22Rv1 (cell line): ENCODE measurements around the gene PSMC3.

Experiments
- ZFX ChIP-seq: fragments of 450-650 bp; IDR thresholded peaks from 2 replicates; pipeline ENCODE4 v1.6.1; 2017; ENCODE audit warnings: antibody characterized with exemption, borderline replicate concordance
- TF ChIP-seq, protein P1 (sequence below): fragments of 450-650 bp; IDR thresholded peaks from 2 replicates; pipeline ENCODE4 v1.5.1; 2017; ENCODE audit warnings: mild to moderate bottlenecking

- TF ChIP-seq, protein P1, sequence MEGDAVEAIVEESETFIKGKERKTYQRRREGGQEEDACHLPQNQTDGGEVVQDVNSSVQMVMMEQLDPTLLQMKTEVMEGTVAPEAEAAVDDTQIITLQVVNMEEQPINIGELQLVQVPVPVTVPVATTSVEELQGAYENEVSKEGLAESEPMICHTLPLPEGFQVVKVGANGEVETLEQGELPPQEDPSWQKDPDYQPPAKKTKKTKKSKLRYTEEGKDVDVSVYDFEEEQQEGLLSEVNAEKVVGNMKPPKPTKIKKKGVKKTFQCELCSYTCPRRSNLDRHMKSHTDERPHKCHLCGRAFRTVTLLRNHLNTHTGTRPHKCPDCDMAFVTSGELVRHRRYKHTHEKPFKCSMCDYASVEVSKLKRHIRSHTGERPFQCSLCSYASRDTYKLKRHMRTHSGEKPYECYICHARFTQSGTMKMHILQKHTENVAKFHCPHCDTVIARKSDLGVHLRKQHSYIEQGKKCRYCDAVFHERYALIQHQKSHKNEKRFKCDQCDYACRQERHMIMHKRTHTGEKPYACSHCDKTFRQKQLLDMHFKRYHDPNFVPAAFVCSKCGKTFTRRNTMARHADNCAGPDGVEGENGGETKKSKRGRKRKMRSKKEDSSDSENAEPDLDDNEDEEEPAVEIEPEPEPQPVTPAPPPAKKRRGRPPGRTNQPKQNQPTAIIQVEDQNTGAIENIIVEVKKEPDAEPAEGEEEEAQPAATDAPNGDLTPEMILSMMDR, result no peak
- TF ChIP-seq ZFX, result no peak
These were observed 27.7 kb downstream of the PSMC3 start for GRCh38 chr11:47398551-47398950.
